Measurements from ENCODE around the gene TMEM235. TPM values are rescaled to one million over a fixed set of nuclear protein-coding genes. Genes with fewer than 3 reads are reported as not detected.

Gene TMEM235
- total and polyA plus RNA-seq, 9 of the 15 experiments (the other 6 are each of a cell fraction or from before 2014, with no cell fraction given): not detected

DNA sequence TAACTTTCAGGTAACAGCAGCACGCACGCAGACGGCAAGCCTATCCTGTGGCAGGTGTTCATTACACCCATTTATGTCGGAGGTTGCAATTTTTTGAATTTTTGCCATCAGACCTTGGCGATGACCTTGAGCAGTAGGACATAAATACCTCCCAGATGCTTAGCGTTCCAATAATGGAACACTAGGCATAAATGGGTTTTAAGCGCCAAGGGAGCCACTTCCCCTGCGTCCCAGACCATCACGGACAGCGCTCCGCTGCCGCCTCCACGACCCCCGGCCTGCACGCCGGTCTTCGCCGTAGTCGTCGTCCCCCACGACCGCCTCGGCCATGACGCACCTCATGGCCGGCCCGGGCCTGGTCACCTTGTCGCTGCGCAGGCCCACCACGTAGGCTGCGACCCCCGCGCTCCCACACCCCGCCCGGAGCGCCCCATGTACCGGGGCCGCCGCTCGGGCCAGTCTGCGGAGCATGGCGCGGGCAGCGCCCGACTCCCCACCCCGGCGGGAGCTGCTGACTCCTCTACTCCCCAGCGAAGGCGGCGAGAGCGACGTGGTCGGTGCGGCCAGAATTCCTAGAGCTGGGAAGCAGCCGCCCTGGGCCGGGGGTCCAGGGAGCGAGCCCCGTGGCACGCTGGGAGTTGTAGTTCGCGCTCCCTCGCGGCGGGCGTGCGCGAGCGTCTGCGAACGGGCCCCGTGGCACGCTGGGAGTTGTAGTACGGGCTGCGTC, 22.7 kb downstream of the TMEM235 start (continued):
- TF ChIP-seq CEBPG (CRISPR knock-in tag; IDR thresholded peaks at IDR 0.05) (no peak; the same call in 1 of the 2 replicates), CEBPG (tag; conservative IDR thresholded peaks at IDR 0.05 in 1 of 2, IDR thresholded peaks at IDR 0.05 in 1 of 2) (0 out of 4 replicates have a peak, but pooled peaks of 1 of the 2 experiments have one; percentile 6), NR2F6 (CRISPR knock-in tag; IDR thresholded peaks at IDR 0.05) (0 out of 2 replicates have a peak, but pooled peaks have one; percentile 44), ZEB2 (IDR thresholded peaks at IDR 0.05) (0 out of 2 replicates have a peak, but pooled peaks have one; percentile 46), KAT7 (CRISPR knock-in tag; IDR thresholded peaks at IDR 0.05; ENCODE audit: borderline replicate concordance) (peak; percentile 99), CC2D1A (IDR thresholded peaks at IDR 0.05) (no peak), BHLHE40 (IDR thresholded peaks at IDR 0.05; ENCODE audit: low read length) (0 out of 2 replicates have a peak, but pooled peaks have one; percentile 28), NR2C2 (CRISPR knock-in tag; IDR thresholded peaks at IDR 0.05) (peak; percentile 80), NR2C2 (tag; IDR thresholded peaks at IDR 0.05) (peak; percentile 76; the same call in 1 of the 2 replicates), E2F3 (CRISPR knock-in tag; IDR thresholded peaks at IDR 0.05) (peak; percentile 59; the same call in 1 of the 2 replicates), PHF8 (IDR thresholded peaks at IDR 0.05; ENCODE audit: borderline replicate concordance, low read length) (peak; percentile 75; the same call in 1 of the 2 replicates), RB1 (IDR thresholded peaks at IDR 0.05; ENCODE audit: low read depth) (peak; percentile 69; the same call in 1 of the 2 replicates), SRSF3 (IDR thresholded peaks at IDR 0.05; ENCODE audit: insufficient read depth, low read length) (peak; percentile 66; the same call in 1 of the 2 replicates), PHF20 (IDR thresholded peaks at IDR 0.05; ENCODE audit: partially characterized antibody) (peak; percentile 36), MTA2 (IDR thresholded peaks at IDR 0.05; ENCODE audit: low read depth) (no peak), CCNT2 (IDR thresholded peaks at IDR 0.05; ENCODE audit: borderline replicate concordance, extremely low read depth, insufficient read length, low read depth, low read length) (no peak), U2AF1 (optimal IDR thresholded peaks at IDR 0.05; ENCODE audit: low read depth, low read length) (peak; percentile 78), TBP (optimal IDR thresholded peaks at IDR 0.05; ENCODE audit: low read depth, low read length) (peak; percentile 56), FOXP1 (CRISPR knock-in tag; IDR thresholded peaks at IDR 0.05) (peak; percentile 65), SMAD4 (CRISPR knock-in tag; conservative IDR thresholded peaks at IDR 0.05) (peak; percentile 60; the same call in 1 of the 2 replicates), PCBP1 (IDR thresholded peaks at IDR 0.05; ENCODE audit: low read depth, low read length, poor library complexity, severe bottlenecking) (peak; percentile 67), ZNF77 (CRISPR knock-in tag; IDR thresholded peaks at IDR 0.05) (no peak), GATAD2B (IDR thresholded peaks at IDR 0.05; ENCODE audit: borderline replicate concordance) (peak; percentile 85; the same call in 1 of the 2 replicates)
- TF ChIP-seq, protein P1, sequence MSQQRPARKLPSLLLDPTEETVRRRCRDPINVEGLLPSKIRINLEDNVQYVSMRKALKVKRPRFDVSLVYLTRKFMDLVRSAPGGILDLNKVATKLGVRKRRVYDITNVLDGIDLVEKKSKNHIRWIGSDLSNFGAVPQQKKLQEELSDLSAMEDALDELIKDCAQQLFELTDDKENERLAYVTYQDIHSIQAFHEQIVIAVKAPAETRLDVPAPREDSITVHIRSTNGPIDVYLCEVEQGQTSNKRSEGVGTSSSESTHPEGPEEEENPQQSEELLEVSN (IDR thresholded peaks at IDR 0.05; ENCODE audit: borderline replicate concordance in 1 of 2, extremely low read depth in 1 of 2, insufficient read depth in 1 of 2, insufficient read length in 1 of 2, low read depth in 1 of 2, low read length in 1 of 2, poor library complexity in 1 of 2, severe bottlenecking in 1 of 2): peak in 1 of 2 experiments; percentile 9
- TF ChIP-seq, protein P2, sequence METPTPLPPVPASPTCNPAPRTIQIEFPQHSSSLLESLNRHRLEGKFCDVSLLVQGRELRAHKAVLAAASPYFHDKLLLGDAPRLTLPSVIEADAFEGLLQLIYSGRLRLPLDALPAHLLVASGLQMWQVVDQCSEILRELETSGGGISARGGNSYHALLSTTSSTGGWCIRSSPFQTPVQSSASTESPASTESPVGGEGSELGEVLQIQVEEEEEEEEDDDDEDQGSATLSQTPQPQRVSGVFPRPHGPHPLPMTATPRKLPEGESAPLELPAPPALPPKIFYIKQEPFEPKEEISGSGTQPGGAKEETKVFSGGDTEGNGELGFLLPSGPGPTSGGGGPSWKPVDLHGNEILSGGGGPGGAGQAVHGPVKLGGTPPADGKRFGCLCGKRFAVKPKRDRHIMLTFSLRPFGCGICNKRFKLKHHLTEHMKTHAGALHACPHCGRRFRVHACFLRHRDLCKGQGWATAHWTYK (CRISPR knock-in tag; IDR thresholded peaks at IDR 0.05): peak; percentile 85; the same call in 1 of the 2 replicates
- TF ChIP-seq, protein P3, sequence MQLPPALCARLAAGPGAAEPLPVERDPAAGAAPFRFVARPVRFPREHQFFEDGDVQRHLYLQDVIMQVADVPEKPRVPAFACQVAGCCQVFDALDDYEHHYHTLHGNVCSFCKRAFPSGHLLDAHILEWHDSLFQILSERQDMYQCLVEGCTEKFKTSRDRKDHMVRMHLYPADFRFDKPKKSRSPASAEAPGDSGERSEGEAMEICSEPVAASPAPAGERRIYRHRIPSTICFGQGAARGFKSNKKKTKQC (CRISPR knock-in tag; IDR thresholded peaks at IDR 0.05): peak; percentile 73; the same call in 1 of the 2 replicates
